A549 treated with Mapracorat at 1 μM for 4 hours (cell line): Measurements from ENCODE around the gene STS. TPM values are rescaled to one million over a fixed set of nuclear protein-coding genes. Genes with fewer than 3 reads are reported as not detected.

Experiments used
- total RNA-seq: library from RNA; stranded (reverse); fragments of 200-300 nt; extraction: Qiagen RNA extraction; gene quantifications from 5 replicates; pipeline ENCODE4 v1.2.3, GENCODE V29; 2022

Gene STS
- 1.8 to 2.2 TPM (median 1.9 TPM) in 5 replicates for total RNA-seq

GRCh38 chrX:7147413-7147977 lies at the start of gene STS:
STS (plus strand) TSS chrX:7147712; CDS start chrX:7253200, 105,488 bp downstream.

GRCh38 chrX:7147978-7148854 lies 704 bp downstream of the STS start, which contains the start of gene PUDP:
PUDP (minus strand) TSS chrX:7148153; CDS start chrX:7148113, 40 bp downstream.

Other genes starting within 250 kb of the STS start
- gene PUDP, start 441 bp downstream of the STS start, total RNA-seq: 22.9 to 25.0 TPM (median 23.6 TPM) in 5 replicates